K562 (cell line): ENCODE measurements around the gene PRPH2. TPM values are rescaled to one million over a fixed set of nuclear protein-coding genes. Genes with fewer than 3 reads are reported as not detected.

ENCODE experiments used
- ESRRA ChIP-seq: fragments of 450-650 bp; IDR thresholded peaks from 2 replicates; pipeline ENCODE4 v1.6.1; 2014; ENCODE audit warnings: low read depth, mild to moderate bottlenecking, moderate library complexity, borderline replicate concordance
- GTF2F1 ChIP-seq: IDR thresholded peaks from 2 replicates; pipeline ENCODE4 v1.6.1; 2011; ENCODE audit warnings: low read depth, low read length, improper control_type of control experiment
- KHSRP ChIP-seq: fragments of 450-650 bp; IDR thresholded peaks from 2 replicates; pipeline ENCODE4 v1.6.1; 2017
- MBD1 ChIP-seq: fragments of 250-450 bp; sonication (Bioruptor Pico); IDR thresholded peaks from 2 replicates; pipeline ENCODE4 v1.8.0; 2022; ENCODE audit warnings: inconsistent platforms
- NFE2 ChIP-seq: IDR thresholded peaks from 2 replicates; pipeline ENCODE4 v1.6.1; 2014; ENCODE audit warnings: antibody characterized with exemption, low read depth
- RBM39 ChIP-seq: fragments of 200-400 bp; formaldehyde crosslinking; optimal IDR thresholded peaks from 2 replicates; pipeline ENCODE3; 2018; ENCODE audit warnings: low read depth, low read length
- SIN3B ChIP-seq: fragments of 450-650 bp; IDR thresholded peaks from 2 replicates; pipeline ENCODE4 v1.6.1; 2017; ENCODE audit warnings: low read depth, mild to moderate bottlenecking, moderate library complexity
- TCF7L2 ChIP-seq: fragments of 150-350 bp; IDR thresholded peaks from 2 replicates; pipeline ENCODE4 v1.6.1; 2016; ENCODE audit warnings: low read depth, mild to moderate bottlenecking, low read length, moderate library complexity
- ZNF124 ChIP-seq: sonication (generic); formaldehyde crosslinking; IDR thresholded peaks from 2 replicates; pipeline ENCODE4 v1.8.1; 2022; ENCODE audit warnings: missing genetic modification reagents
- ZNF583 ChIP-seq: fragments of 250-450 bp; sonication (Bioruptor Pico); IDR thresholded peaks from 2 replicates; pipeline ENCODE4 v1.4.0; 2020
- ZNF592 ChIP-seq: fragments of 450-650 bp; IDR thresholded peaks from 2 replicates; pipeline ENCODE4 v1.6.1; 2017; ENCODE audit warnings: antibody characterized with exemption, mild to moderate bottlenecking
- ZNF830 ChIP-seq: fragments of 250-450 bp; sonication (Bioruptor Pico); IDR thresholded peaks from 2 replicates; pipeline ENCODE4 v1.5.0; 2021; ENCODE audit warnings: mild to moderate bottlenecking
- polyA plus RNA-seq, 8 experiments: library from polyadenylated mRNA; depleted of rRNA in 4 of 8; stranded (reverse) in 5 of 8; unstranded in 3 of 8; fragments of >200 nt; fragmentation: Nextera tagmentation in 2 of 8; fragmentation: Illumina TruSeq in 1 of 8; extraction: Ambion mirVana in 2 of 8; extraction: Trizol in 1 of 8; gene quantifications; 2 replicates each; pipeline versions ENCODE4 v1.2.1 to v1.2.3, GENCODE V29; 2011 to 2014; ENCODE audit warnings: inconsistent platforms in 1 of 8, missing spikeins in 1 of 8
- total RNA-seq, 7 experiments: library from RNA; depleted of rRNA in 6 of 7; stranded (reverse); fragments of >200 nt in 6 of 7; fragmentation: Illumina TruSeq in 2 of 7; extraction: Trizol in 2 of 7; gene quantifications; 2 replicates each; pipeline versions ENCODE4 v1.2.1 to v1.2.3, GENCODE V29; 2011 to 2021; ENCODE audit warnings: low replicate concordance in 1 of 7
- TF ChIP-seq, protein P1 (sequence below): fragments of 450-650 bp; IDR thresholded peaks from 2 replicates; pipeline ENCODE4 v1.6.1; 2016
- TF ChIP-seq, protein P2 (sequence below), 2 experiments: fragments of 200-800 bp in 1 of 2; sonication (Bioruptor generic) in 1 of 2; sonication (generic) in 1 of 2; formaldehyde crosslinking in 1 of 2; IDR thresholded peaks in 1 of 2; conservative IDR thresholded peaks in 1 of 2; 2 replicates each; pipeline versions ENCODE4 v1.5.0 to v1.6.1; 2016 to 2020; ENCODE audit warnings: missing compliant biosample characterization in 1 of 2, missing genetic modification characterization in 1 of 2, missing genetic modification reagents in 1 of 2
- TF ChIP-seq, protein P3 (sequence below): fragments of 450-650 bp; formaldehyde crosslinking; IDR thresholded peaks from 2 replicates; pipeline ENCODE4 v1.4.0; 2022; ENCODE audit warnings: mild to moderate bottlenecking, moderate library complexity
- TF ChIP-seq, protein P4 (sequence below): sonication (generic); formaldehyde crosslinking; IDR thresholded peaks from 2 replicates; pipeline ENCODE4 v1.9.0; 2022; ENCODE audit warnings: mild to moderate bottlenecking, missing genetic modification reagents

PRPH2 gene
- total and polyA plus RNA-seq, 9 of the 15 experiments (the other 6 are each of a cell fraction or from before 2014, with no cell fraction given) = 0.03 to 0.11 (median 0.03) TPM; not detected in 5

DNA sequence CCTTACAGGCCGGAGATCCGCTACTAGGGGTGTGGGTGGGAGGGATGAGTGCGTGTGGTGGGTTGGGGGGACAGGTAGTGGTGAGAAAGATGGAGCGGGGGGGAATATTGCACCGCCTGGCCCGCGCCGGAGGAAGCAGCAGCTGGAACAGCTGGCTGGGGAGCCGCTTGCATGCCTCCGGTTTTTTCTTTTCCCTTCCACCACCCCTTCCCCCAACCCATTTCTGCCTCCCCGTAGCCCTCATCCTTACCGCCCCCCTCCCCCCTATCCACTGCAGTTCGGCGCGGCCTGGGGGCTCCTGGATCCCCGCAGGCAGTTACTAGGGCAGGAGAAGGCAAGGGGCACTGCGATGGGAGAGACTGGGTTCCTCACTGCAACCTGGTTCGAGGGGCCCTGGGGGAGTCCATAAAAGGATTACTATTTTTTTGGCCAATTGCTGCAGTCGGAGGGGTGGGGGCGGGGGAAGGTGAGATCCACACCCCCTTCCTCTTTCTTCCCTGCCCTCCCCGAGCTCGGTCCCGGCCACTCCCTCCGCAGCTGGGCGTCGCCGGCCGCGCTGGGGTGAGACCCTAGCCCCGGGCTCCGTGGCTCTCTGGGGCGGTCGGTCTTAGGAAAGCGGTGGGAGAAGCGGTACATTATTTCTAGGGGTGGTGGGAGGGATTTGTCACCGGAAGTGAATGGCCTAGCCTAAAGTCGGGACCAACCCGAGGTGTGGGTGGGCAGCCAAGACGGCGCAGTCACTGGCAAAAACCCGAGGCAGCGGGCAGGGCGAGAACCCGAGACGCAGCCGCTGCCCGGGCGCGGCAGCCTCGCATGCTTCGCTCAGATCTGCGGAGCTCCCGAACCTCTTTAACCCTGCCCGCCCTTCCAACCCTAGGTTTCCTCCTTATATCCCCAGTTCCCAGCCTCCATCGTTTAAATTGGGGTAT lies 24.3 kb upstream of the PRPH2 start (continued):
- TF ChIP-seq ZNF592 = no peak
- TF ChIP-seq KHSRP = no peak
- no peak for TF ChIP-seq RBM39
- peak; percentile 51; the same call in 1 of the 2 replicates for TF ChIP-seq ESRRA
- TF ChIP-seq ZNF124 (CRISPR knock-in tag) = no peak
- no peak; the same call in 1 of the 2 replicates for TF ChIP-seq SIN3B
- no peak for TF ChIP-seq ZNF830
- TF ChIP-seq, protein P1, sequence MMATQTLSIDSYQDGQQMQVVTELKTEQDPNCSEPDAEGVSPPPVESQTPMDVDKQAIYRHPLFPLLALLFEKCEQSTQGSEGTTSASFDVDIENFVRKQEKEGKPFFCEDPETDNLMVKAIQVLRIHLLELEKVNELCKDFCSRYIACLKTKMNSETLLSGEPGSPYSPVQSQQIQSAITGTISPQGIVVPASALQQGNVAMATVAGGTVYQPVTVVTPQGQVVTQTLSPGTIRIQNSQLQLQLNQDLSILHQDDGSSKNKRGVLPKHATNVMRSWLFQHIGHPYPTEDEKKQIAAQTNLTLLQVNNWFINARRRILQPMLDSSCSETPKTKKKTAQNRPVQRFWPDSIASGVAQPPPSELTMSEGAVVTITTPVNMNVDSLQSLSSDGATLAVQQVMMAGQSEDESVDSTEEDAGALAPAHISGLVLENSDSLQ = no peak
- no peak for TF ChIP-seq GTF2F1
- TF ChIP-seq ZNF583 (CRISPR knock-in tag) = no peak
- no peak for TF ChIP-seq TCF7L2
- no peak for TF ChIP-seq MBD1 (CRISPR knock-in tag)
- TF ChIP-seq, protein P2, sequence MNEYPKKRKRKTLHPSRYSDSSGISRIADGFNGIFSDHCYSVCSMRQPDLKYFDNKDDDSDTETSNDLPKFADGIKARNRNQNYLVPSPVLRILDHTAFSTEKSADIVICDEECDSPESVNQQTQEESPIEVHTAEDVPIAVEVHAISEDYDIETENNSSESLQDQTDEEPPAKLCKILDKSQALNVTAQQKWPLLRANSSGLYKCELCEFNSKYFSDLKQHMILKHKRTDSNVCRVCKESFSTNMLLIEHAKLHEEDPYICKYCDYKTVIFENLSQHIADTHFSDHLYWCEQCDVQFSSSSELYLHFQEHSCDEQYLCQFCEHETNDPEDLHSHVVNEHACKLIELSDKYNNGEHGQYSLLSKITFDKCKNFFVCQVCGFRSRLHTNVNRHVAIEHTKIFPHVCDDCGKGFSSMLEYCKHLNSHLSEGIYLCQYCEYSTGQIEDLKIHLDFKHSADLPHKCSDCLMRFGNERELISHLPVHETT (CRISPR knock-in tag; conservative IDR thresholded peaks at IDR 0.05 in 1 of 2, IDR thresholded peaks at IDR 0.05 in 1 of 2) = no peak
- TF ChIP-seq, protein P3, sequence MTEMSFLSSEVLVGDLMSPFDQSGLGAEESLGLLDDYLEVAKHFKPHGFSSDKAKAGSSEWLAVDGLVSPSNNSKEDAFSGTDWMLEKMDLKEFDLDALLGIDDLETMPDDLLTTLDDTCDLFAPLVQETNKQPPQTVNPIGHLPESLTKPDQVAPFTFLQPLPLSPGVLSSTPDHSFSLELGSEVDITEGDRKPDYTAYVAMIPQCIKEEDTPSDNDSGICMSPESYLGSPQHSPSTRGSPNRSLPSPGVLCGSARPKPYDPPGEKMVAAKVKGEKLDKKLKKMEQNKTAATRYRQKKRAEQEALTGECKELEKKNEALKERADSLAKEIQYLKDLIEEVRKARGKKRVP = no peak
- TF ChIP-seq NFE2 = no peak
- TF ChIP-seq, protein P4, sequence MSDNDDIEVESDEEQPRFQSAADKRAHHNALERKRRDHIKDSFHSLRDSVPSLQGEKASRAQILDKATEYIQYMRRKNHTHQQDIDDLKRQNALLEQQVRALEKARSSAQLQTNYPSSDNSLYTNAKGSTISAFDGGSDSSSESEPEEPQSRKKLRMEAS (CRISPR knock-in tag) = peak; percentile 54
